HEK293 (cell line): ENCODE results near the gene PRKG2.

Experiments
- CTCF ChIA-PET: fragments of 350-600 bp; formaldehyde crosslinking; extraction: SDS; loops from one replicate; lab custom pipeline; 2021; ENCODE audit warnings: antibody characterized with exemption; lab: Yijun Ruan, JAX
- POLR2A ChIA-PET: fragments of 300-600 bp; formaldehyde crosslinking; extraction: SDS; loops from one replicate; lab custom pipeline; 2020; ENCODE audit warnings: antibody characterized with exemption, inconsistent platforms; lab: Yijun Ruan, JAX
- H3K27ac ChIP-seq: fragments of 200-500 bp; sonication (Bioruptor generic); 2 replicates; pipeline ENCODE4 v1.5.1; 2014; ENCODE audit warnings: low read depth, low read length, control low read depth, inconsistent platforms; ENCODE audit errors: extremely low read depth
- H3K36me3 ChIP-seq, 2 experiments: fragments of 200-500 bp in 1 of 2; sonication (Bioruptor generic) in 1 of 2; 1 replicate in 1 of 2; 2 replicates in 1 of 2; pipeline ENCODE4 v1.5.1; 2014 to 2017; ENCODE audit warnings: inconsistent platforms in 2 of 2, low read length in 2 of 2; ENCODE audit not compliant: control insufficient read depth in 2 of 2, insufficient read depth in 1 of 2
- H3K4me1 ChIP-seq: fragments of 200-500 bp; sonication (Bioruptor generic); 2 replicates; pipeline ENCODE4 v1.5.1; 2014; ENCODE audit warnings: mild to moderate bottlenecking, low read length, inconsistent platforms; ENCODE audit not compliant: control insufficient read depth, insufficient read depth
- H3K4me3 ChIP-seq: 2 replicates; pipeline ENCODE4 v1.5.1; 2011; ENCODE audit warnings: low read depth, mild to moderate bottlenecking, control low read depth, low read length, moderate library complexity
- H3K9me3 ChIP-seq: fragments of 200-500 bp; sonication (Bioruptor generic); 2 replicates; pipeline ENCODE4 v1.5.1; 2014; ENCODE audit warnings: low read depth, low read length, inconsistent platforms; ENCODE audit not compliant: control insufficient read depth, insufficient read depth
- HIC1 ChIP-seq: fragments of 450-650 bp; formaldehyde crosslinking; IDR thresholded peaks from 2 replicates; pipeline ENCODE4 v1.5.1; 2016; ENCODE audit warnings: missing biosample characterization, missing genetic modification characterization
- HOXA7 ChIP-seq: sonication (generic); formaldehyde crosslinking; IDR thresholded peaks from 2 replicates; pipeline ENCODE4 v1.8.1; 2022; ENCODE audit warnings: missing genetic modification reagents, borderline replicate concordance
- MYNN ChIP-seq: fragments of 450-650 bp; formaldehyde crosslinking; IDR thresholded peaks from 2 replicates; pipeline ENCODE4 v1.5.1; 2016; ENCODE audit warnings: missing biosample characterization, missing genetic modification characterization, borderline replicate concordance
- PATZ1 ChIP-seq: fragments of 450-650 bp; formaldehyde crosslinking; IDR thresholded peaks from 2 replicates; pipeline ENCODE4 v1.5.1; 2016; ENCODE audit warnings: missing biosample characterization, missing genetic modification characterization
- SCRT1 ChIP-seq: fragments of 450-650 bp; formaldehyde crosslinking; IDR thresholded peaks from 2 replicates; pipeline ENCODE4 v1.5.1; 2016; ENCODE audit warnings: missing biosample characterization, missing genetic modification characterization, borderline replicate concordance
- SP7 ChIP-seq: fragments of 450-650 bp; formaldehyde crosslinking; IDR thresholded peaks from 2 replicates; pipeline ENCODE4 v1.5.1; 2016; ENCODE audit warnings: missing biosample characterization, missing genetic modification characterization
- ZEB2 ChIP-seq: fragments of 450-650 bp; formaldehyde crosslinking; IDR thresholded peaks from 2 replicates; pipeline ENCODE4 v1.5.1; 2016; ENCODE audit warnings: missing biosample characterization, missing genetic modification characterization
- ZNF112 ChIP-seq: fragments of 450-650 bp; formaldehyde crosslinking; IDR thresholded peaks from 2 replicates; pipeline ENCODE4 v1.5.0; 2017; ENCODE audit warnings: missing biosample characterization, missing genetic modification characterization
- ZNF138 ChIP-seq: fragments of 450-650 bp; formaldehyde crosslinking; IDR thresholded peaks from 2 replicates; pipeline ENCODE4 v1.5.1; 2016; ENCODE audit warnings: missing biosample characterization, missing genetic modification characterization, borderline replicate concordance
- ZNF2 ChIP-seq: fragments of 450-650 bp; formaldehyde crosslinking; IDR thresholded peaks from 2 replicates; pipeline ENCODE4 v1.5.1; 2016; ENCODE audit warnings: missing biosample characterization, missing genetic modification characterization
- ZNF280C ChIP-seq: fragments of 450-650 bp; formaldehyde crosslinking; IDR thresholded peaks from 2 replicates; pipeline ENCODE4 v1.5.1; 2016; ENCODE audit warnings: missing biosample characterization, missing genetic modification characterization
- ZNF302 ChIP-seq: fragments of 450-650 bp; formaldehyde crosslinking; IDR thresholded peaks from 2 replicates; pipeline ENCODE4 v1.5.1; 2016; ENCODE audit warnings: missing biosample characterization, missing genetic modification characterization, low read depth
- ZNF426 ChIP-seq: fragments of 450-650 bp; formaldehyde crosslinking; IDR thresholded peaks from 2 replicates; pipeline ENCODE4 v1.5.1; 2017; ENCODE audit warnings: missing biosample characterization, missing genetic modification characterization, mild to moderate bottlenecking, inconsistent platforms, moderate library complexity
- ZNF529 ChIP-seq: fragments of 450-650 bp; formaldehyde crosslinking; IDR thresholded peaks from 2 replicates; pipeline ENCODE4 v1.5.1; 2017; ENCODE audit warnings: missing genetic modification characterization, missing biosample characterization; ENCODE audit not compliant: insufficient replicate concordance
- ZNF596 ChIP-seq: fragments of 450-650 bp; IDR thresholded peaks from 2 replicates; pipeline ENCODE4 v1.5.0; 2018; ENCODE audit warnings: missing biosample characterization, mild to moderate bottlenecking, missing genetic modification characterization, moderate library complexity
- ZNF623 ChIP-seq: fragments of 450-650 bp; formaldehyde crosslinking; IDR thresholded peaks from 2 replicates; pipeline ENCODE4 v1.5.1; 2016; ENCODE audit warnings: missing biosample characterization, missing genetic modification characterization
- ZNF677 ChIP-seq: fragments of 450-650 bp; IDR thresholded peaks from 2 replicates; pipeline ENCODE4 v1.5.0; 2018; ENCODE audit warnings: missing biosample characterization, mild to moderate bottlenecking, missing genetic modification characterization, moderate library complexity
- ZSCAN30 ChIP-seq: fragments of 450-650 bp; IDR thresholded peaks from 2 replicates; pipeline ENCODE4 v1.5.1; 2018; ENCODE audit warnings: missing biosample characterization, mild to moderate bottlenecking, missing genetic modification characterization, moderate library complexity
- TF ChIP-seq, protein P1 (sequence below): fragments of 450-650 bp; formaldehyde crosslinking; IDR thresholded peaks from 2 replicates; pipeline ENCODE4 v1.5.1; 2017; ENCODE audit warnings: missing biosample characterization, missing genetic modification characterization
- TF ChIP-seq, protein P2 (sequence below): fragments of 450-650 bp; formaldehyde crosslinking; IDR thresholded peaks from 2 replicates; pipeline ENCODE4 v1.5.1; 2016; ENCODE audit warnings: missing biosample characterization, missing genetic modification characterization

PRKG2 gene

GRCh38 chr4:81137446-81137845, 77.6 kb downstream of the PRKG2 start:
- no peaks in the 10 kb centered on the region for H3K4me1 ChIP-seq
- H3K4me3 ChIP-seq = no peak overlapping the region
- TF ChIP-seq, protein P1, sequence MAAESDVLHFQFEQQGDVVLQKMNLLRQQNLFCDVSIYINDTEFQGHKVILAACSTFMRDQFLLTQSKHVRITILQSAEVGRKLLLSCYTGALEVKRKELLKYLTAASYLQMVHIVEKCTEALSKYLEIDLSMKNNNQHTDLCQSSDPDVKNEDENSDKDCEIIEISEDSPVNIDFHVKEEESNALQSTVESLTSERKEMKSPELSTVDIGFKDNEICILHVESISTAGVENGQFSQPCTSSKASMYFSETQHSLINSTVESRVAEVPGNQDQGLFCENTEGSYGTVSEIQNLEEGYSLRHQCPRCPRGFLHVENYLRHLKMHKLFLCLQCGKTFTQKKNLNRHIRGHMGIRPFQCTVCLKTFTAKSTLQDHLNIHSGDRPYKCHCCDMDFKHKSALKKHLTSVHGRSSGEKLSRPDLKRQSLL = no peak
- TF ChIP-seq ZNF623 (no peak), ZNF426 (tag by site-specific recombination) (no peak), MYNN (tag by site-specific recombination) (no peak), SCRT1 (no peak), ZNF677 (no peak), ZNF138 (tag by site-specific recombination) (no peak), ZNF2 (no peak), ZNF596 (tag by site-specific recombination) (no peak), ZNF529 (tag by site-specific recombination) (no peak), PATZ1 (no peak), ZEB2 (tag by site-specific recombination) (no peak), SP7 (tag by site-specific recombination) (no peak), ZNF112 (tag by site-specific recombination) (no peak), ZSCAN30 (tag by site-specific recombination) (no peak), ZNF302 (tag by site-specific recombination) (no peak), HOXA7 (CRISPR knock-in tag) (no peak)
- TF ChIP-seq, protein P2, sequence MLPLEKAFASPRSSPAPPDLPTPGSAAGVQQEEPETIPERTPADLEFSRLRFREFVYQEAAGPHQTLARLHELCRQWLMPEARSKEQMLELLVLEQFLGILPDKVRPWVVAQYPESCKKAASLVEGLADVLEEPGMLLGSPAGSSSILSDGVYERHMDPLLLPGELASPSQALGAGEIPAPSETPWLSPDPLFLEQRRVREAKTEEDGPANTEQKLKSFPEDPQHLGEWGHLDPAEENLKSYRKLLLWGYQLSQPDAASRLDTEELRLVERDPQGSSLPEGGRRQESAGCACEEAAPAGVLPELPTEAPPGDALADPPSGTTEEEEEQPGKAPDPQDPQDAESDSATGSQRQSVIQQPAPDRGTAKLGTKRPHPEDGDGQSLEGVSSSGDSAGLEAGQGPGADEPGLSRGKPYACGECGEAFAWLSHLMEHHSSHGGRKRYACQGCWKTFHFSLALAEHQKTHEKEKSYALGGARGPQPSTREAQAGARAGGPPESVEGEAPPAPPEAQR = no peak
- POLR2A ChIA-PET = no interaction called here
- CTCF ChIA-PET = no interaction called here
- H3K36me3 ChIP-seq = no peaks in the 10 kb centered on the region
- no peak overlapping the region for H3K27ac ChIP-seq
- H3K9me3 ChIP-seq = no peaks in the 10 kb centered on the region

DNA sequence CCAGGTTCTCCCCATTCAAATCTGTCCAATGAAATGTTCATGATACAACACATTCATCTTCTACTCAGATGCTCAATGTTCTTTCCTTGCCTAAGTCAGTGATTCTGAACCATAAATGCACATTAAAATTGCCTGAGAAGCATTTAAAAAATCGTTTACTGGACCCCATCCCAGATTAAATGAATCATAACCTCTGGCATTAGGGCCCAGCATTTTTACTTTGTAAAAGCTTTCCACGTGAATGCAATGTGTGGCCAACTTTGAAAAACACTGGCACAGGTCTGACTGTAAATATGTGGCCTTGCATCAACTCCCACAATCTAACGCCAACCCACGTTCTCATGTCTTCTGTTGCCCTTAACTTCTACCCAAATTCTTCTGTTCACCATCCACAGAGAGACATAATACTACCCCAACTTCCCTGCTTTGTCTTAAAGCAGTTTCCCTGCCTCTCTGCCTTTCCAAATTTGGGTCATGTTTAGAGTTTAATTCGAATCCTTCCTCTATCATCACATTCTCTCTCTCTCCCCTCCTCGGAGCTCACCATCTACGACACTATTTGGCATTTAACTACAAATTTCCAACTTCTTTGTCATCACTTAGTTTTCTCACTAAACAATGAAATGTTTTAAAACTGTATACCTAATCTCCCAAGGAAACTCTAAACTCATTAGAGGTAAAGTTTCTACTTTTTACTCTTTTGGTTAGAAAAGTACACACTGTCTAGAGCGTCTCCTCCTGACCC, 78.7 kb downstream of the PRKG2 start:
- ChIA-PET POLR2A (no interaction called here), CTCF (no interaction called here)
- H3K9me3 ChIP-seq = no peaks in the 10 kb centered on the region
- TF ChIP-seq HIC1 (tag by site-specific recombination) (no peak), ZNF280C (tag by site-specific recombination) (no peak)
- no peak overlapping the region for H3K27ac ChIP-seq
- H3K4me3 ChIP-seq = no peak overlapping the region
- H3K36me3 ChIP-seq = no peaks in the 10 kb centered on the region
- H3K4me1 ChIP-seq = no peaks in the 10 kb centered on the region
